Parathyroid adenoma (tissue), 2 donors: Measurements from ENCODE around the gene FLAD1.

Experiments
- H2AFZ ChIP-seq: fragments of 300-600 bp; sonication (generic); one replicate; pipeline ENCODE4 v1.7.0; 2017; ENCODE audit warnings: antibody characterized with exemption, mild to moderate bottlenecking
- H3K27ac ChIP-seq: fragments of 300-600 bp; sonication (generic); one replicate; pipeline ENCODE4 v1.7.0; 2017
- H3K27me3 ChIP-seq: fragments of 300-600 bp; sonication (generic); one replicate; pipeline ENCODE4 v1.7.0; 2017; ENCODE audit warnings: low read length; ENCODE audit not compliant: control insufficient read depth, insufficient read depth
- H3K36me3 ChIP-seq: fragments of 300-600 bp; sonication (generic); one replicate; pipeline ENCODE4 v1.7.0; 2017; ENCODE audit warnings: low read length; ENCODE audit not compliant: control insufficient read depth, insufficient read depth
- H3K4me1 ChIP-seq: fragments of 300-600 bp; sonication (generic); one replicate; pipeline ENCODE4 v1.7.0; 2017; ENCODE audit warnings: control low read depth
- H3K4me2 ChIP-seq: fragments of 300-600 bp; sonication (generic); one replicate; pipeline ENCODE4 v1.7.0; 2017; ENCODE audit warnings: low read length
- H3K4me3 ChIP-seq: fragments of 300-600 bp; sonication (generic); one replicate; pipeline ENCODE4 v1.7.0; 2017; ENCODE audit warnings: low read depth, low read length
- H3K79me2 ChIP-seq: fragments of 300-600 bp; sonication (generic); one replicate; pipeline ENCODE4 v1.7.0; 2017; ENCODE audit warnings: control low read depth
- H3K9ac ChIP-seq: fragments of 300-600 bp; sonication (generic); one replicate; pipeline ENCODE4 v1.7.0; 2017; ENCODE audit warnings: mild to moderate bottlenecking
- H3K9me3 ChIP-seq: fragments of 300-600 bp; sonication (generic); one replicate; pipeline ENCODE4 v1.7.0; 2017; ENCODE audit warnings: low read length; ENCODE audit not compliant: control insufficient read depth
- CTCF ChIP-seq: fragments of 300-600 bp; sonication (generic); IDR thresholded peaks from one replicate; pipeline ENCODE4 v1.7.0; 2017; ENCODE audit warnings: antibody characterized with exemption, mild to moderate bottlenecking
- donor health status: primary hyperparathyroidism.

FLAD1 gene

GRCh38 chr1:154945160-154945961 lies 37.8 kb upstream of the FLAD1 start:
- no peak overlapping the region for H3K9ac ChIP-seq
- H3K27me3 ChIP-seq = no peaks in the 10 kb centered on the region
- no peaks in the 10 kb centered on the region for H3K79me2 ChIP-seq
- H3K4me2 ChIP-seq = no peak overlapping the region
- no peaks in the 10 kb centered on the region for H3K36me3 ChIP-seq
- no peak overlapping the region for H2AFZ ChIP-seq
- no peak overlapping the region for H3K27ac ChIP-seq
- no peak for TF ChIP-seq CTCF
- H3K9me3 ChIP-seq = no peaks in the 10 kb centered on the region
- H3K4me3 ChIP-seq = no peak overlapping the region
- H3K4me1 ChIP-seq = peaks cover 21% of the 10 kb centered on the region

GRCh38 chr1:154945962-154946850 lies 36.9 kb upstream of the FLAD1 start:
- H3K27ac ChIP-seq = no peak overlapping the region
- no peak overlapping the region for H3K4me3 ChIP-seq
- no peaks in the 10 kb centered on the region for H3K9me3 ChIP-seq
- H3K36me3 ChIP-seq = no peaks in the 10 kb centered on the region
- TF ChIP-seq CTCF = no peak
- H3K27me3 ChIP-seq = no peaks in the 10 kb centered on the region
- H3K4me2 ChIP-seq = no peak overlapping the region
- H3K79me2 ChIP-seq = no peaks in the 10 kb centered on the region
- peaks cover 19% of the 10 kb centered on the region for H3K4me1 ChIP-seq
- no peak overlapping the region for H2AFZ ChIP-seq
- no peak overlapping the region for H3K9ac ChIP-seq

- Histone ChIP-seq H3K79me2 (no peaks in the 10 kb centered on the region), H3K9me3 (no peaks in the 10 kb centered on the region), H3K4me1 (peaks cover 8% of the 10 kb centered on the region), H3K27ac (no peak overlapping the region), H3K36me3 (no peaks in the 10 kb centered on the region), H3K4me2 (no peak overlapping the region), H3K4me3 (no peak overlapping the region), H3K9ac (no peak overlapping the region), H2AFZ (no peak overlapping the region), H3K27me3 (no peaks in the 10 kb centered on the region)
- no peak for TF ChIP-seq CTCF
Measured at GRCh38 chr1:154948079-154948478, 35.1 kb upstream of the FLAD1 start.

GRCh38 chr1:154951901-154952657 lies 31.1 kb upstream of the FLAD1 start:
- H3K9ac ChIP-seq = no peak overlapping the region
- H3K4me1 ChIP-seq = peaks cover 5% of the 10 kb centered on the region
- H3K36me3 ChIP-seq = no peaks in the 10 kb centered on the region
- no peak overlapping the region for H3K4me3 ChIP-seq
- TF ChIP-seq CTCF = no peak
- no peak overlapping the region for H2AFZ ChIP-seq
- no peak overlapping the region for H3K27ac ChIP-seq
- H3K9me3 ChIP-seq = no peaks in the 10 kb centered on the region
- no peaks in the 10 kb centered on the region for H3K27me3 ChIP-seq
- H3K79me2 ChIP-seq = no peaks in the 10 kb centered on the region
- no peak overlapping the region for H3K4me2 ChIP-seq
